SK-N-SH treated with all-trans-retinoic acid at 6 μM for 48 hours (cell line): Measurements from ENCODE around the gene IHH.

ENCODE experiments used
- ATAC-seq: fragments of 200-7000 bp; cut with Tn5 transposase; 3 replicates; pipeline ENCODE4 v1.9.1; 2020; ENCODE audit warnings: mild to moderate bottlenecking, moderate library complexity
- ARNTL ChIP-seq: fragments of 450-650 bp; formaldehyde crosslinking; IDR thresholded peaks from 2 replicates; pipeline ENCODE4 v1.5.0; 2020; ENCODE audit warnings: low read depth, mild to moderate bottlenecking, moderate library complexity, borderline replicate concordance
- BACH2 ChIP-seq: fragments of 250-450 bp; sonication (Bioruptor Pico); IDR thresholded peaks from 2 replicates; pipeline ENCODE4 v1.9.0; 2021; ENCODE audit warnings: mild to moderate bottlenecking, borderline replicate concordance
- CREB5 ChIP-seq: fragments of 250-450 bp; sonication (Bioruptor Pico); IDR thresholded peaks from 2 replicates; pipeline ENCODE4 v1.5.1; 2020; ENCODE audit warnings: low read depth, mild to moderate bottlenecking, moderate library complexity
- CSDC2 ChIP-seq: fragments of 250-450 bp; sonication (Bioruptor Pico); IDR thresholded peaks from 2 replicates; pipeline ENCODE4 v1.5.0; 2020; ENCODE audit warnings: mild to moderate bottlenecking, moderate library complexity
- GLIS3 ChIP-seq: fragments of 250-450 bp; sonication (Bioruptor Pico); IDR thresholded peaks from 2 replicates; pipeline ENCODE4 v1.5.0; 2020; ENCODE audit warnings: mild to moderate bottlenecking, moderate library complexity
- ISL1 ChIP-seq: fragments of 250-450 bp; sonication (Bioruptor Pico); IDR thresholded peaks from 2 replicates; pipeline ENCODE4 v2.1.2; 2022; ENCODE audit warnings: mild to moderate bottlenecking, moderate library complexity
- OSR1 ChIP-seq: fragments of 250-450 bp; sonication (Bioruptor Pico); IDR thresholded peaks from 2 replicates; pipeline ENCODE4 v1.8.0; 2022; ENCODE audit warnings: moderate library complexity, mild to moderate bottlenecking, inconsistent platforms
- POU6F1 ChIP-seq: fragments of 250-450 bp; sonication (Bioruptor Pico); IDR thresholded peaks from 2 replicates; pipeline ENCODE4 v1.8.0; 2021; ENCODE audit warnings: low read depth, mild to moderate bottlenecking, moderate library complexity, borderline replicate concordance
- PPARA ChIP-seq: fragments of 250-450 bp; sonication (Bioruptor Pico); IDR thresholded peaks from 2 replicates; pipeline ENCODE4 v1.5.0; 2020; ENCODE audit warnings: mild to moderate bottlenecking, borderline replicate concordance
- RARB ChIP-seq: fragments of 250-450 bp; sonication (Bioruptor Pico); IDR thresholded peaks from 2 replicates; pipeline ENCODE4 v1.8.0; 2021; ENCODE audit warnings: mild to moderate bottlenecking, moderate library complexity
- SNAI2 ChIP-seq: fragments of 250-450 bp; sonication (Bioruptor Pico); IDR thresholded peaks from 2 replicates; pipeline ENCODE4 v1.5.0; 2020; ENCODE audit warnings: mild to moderate bottlenecking, moderate library complexity
- TCF4 ChIP-seq: fragments of 250-450 bp; sonication (Bioruptor Pico); IDR thresholded peaks from 2 replicates; pipeline ENCODE4 v1.8.0; 2021; ENCODE audit warnings: mild to moderate bottlenecking, moderate library complexity, borderline replicate concordance
- ZC3H10 ChIP-seq: fragments of 250-450 bp; sonication (Bioruptor Pico); IDR thresholded peaks from 2 replicates; pipeline ENCODE4 v1.5.1; 2021; ENCODE audit warnings: mild to moderate bottlenecking, moderate library complexity
- ZFP3 ChIP-seq: fragments of 250-450 bp; sonication (Bioruptor Pico); IDR thresholded peaks from 2 replicates; pipeline ENCODE4 v1.5.0; 2020; ENCODE audit warnings: mild to moderate bottlenecking, moderate library complexity
- ZFP30 ChIP-seq: fragments of 450-650 bp; formaldehyde crosslinking; IDR thresholded peaks from 2 replicates; pipeline ENCODE4 v1.5.0; 2022; ENCODE audit warnings: mild to moderate bottlenecking, moderate library complexity
- ZNF565 ChIP-seq: fragments of 450-650 bp; formaldehyde crosslinking; conservative IDR thresholded peaks from 2 replicates; pipeline ENCODE4 v1.5.0; 2020; ENCODE audit warnings: low read depth, mild to moderate bottlenecking, moderate library complexity
- ZNF70 ChIP-seq: fragments of 450-650 bp; formaldehyde crosslinking; IDR thresholded peaks from 2 replicates; pipeline ENCODE4 v1.5.0; 2020; ENCODE audit warnings: mild to moderate bottlenecking, moderate library complexity
- TF ChIP-seq, protein P1 (sequence below): fragments of 250-450 bp; sonication (Bioruptor Pico); IDR thresholded peaks from 2 replicates; pipeline ENCODE4 v1.5.0; 2020; ENCODE audit warnings: mild to moderate bottlenecking, moderate library complexity
- TF ChIP-seq, protein P2 (sequence below): fragments of 250-450 bp; sonication (Bioruptor Pico); IDR thresholded peaks from 2 replicates; pipeline ENCODE4 v1.5.1; 2021; ENCODE audit warnings: mild to moderate bottlenecking, moderate library complexity

The IHH gene

GRCh38 chr2:219094171-219094570 lies 33.5 kb upstream of the IHH start (continued):
- TF ChIP-seq POU6F1 (CRISPR knock-in tag) (no peak), ZNF565 (no peak)
- TF ChIP-seq, protein P1, sequence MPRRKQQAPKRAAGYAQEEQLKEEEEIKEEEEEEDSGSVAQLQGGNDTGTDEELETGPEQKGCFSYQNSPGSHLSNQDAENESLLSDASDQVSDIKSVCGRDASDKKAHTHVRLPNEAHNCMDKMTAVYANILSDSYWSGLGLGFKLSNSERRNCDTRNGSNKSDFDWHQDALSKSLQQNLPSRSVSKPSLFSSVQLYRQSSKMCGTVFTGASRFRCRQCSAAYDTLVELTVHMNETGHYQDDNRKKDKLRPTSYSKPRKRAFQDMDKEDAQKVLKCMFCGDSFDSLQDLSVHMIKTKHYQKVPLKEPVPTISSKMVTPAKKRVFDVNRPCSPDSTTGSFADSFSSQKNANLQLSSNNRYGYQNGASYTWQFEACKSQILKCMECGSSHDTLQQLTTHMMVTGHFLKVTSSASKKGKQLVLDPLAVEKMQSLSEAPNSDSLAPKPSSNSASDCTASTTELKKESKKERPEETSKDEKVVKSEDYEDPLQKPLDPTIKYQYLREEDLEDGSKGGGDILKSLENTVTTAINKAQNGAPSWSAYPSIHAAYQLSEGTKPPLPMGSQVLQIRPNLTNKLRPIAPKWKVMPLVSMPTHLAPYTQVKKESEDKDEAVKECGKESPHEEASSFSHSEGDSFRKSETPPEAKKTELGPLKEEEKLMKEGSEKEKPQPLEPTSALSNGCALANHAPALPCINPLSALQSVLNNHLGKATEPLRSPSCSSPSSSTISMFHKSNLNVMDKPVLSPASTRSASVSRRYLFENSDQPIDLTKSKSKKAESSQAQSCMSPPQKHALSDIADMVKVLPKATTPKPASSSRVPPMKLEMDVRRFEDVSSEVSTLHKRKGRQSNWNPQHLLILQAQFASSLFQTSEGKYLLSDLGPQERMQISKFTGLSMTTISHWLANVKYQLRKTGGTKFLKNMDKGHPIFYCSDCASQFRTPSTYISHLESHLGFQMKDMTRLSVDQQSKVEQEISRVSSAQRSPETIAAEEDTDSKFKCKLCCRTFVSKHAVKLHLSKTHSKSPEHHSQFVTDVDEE (CRISPR knock-in tag): no peak

GRCh38 chr2:219090436-219091299 lies 29.9 kb upstream of the IHH start:
- ATAC-seq: no peak

DNA sequence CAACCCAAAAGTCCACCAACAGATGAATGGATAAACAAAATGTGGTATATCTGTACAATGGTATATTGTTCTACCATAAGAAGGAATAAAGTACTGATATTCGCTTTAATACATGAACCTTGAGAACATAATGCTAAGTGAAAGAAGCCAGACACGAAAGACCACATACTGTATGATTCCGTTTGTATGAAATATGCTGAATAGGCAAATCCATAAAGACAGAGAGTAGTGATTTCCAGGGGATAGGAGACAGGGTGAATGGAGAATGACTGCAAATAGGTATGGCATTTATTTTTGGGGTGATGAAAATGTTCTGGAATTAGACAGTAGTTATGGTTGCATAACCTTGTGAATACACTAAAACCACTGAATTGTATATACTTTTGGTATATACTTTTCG lies 28.6 kb upstream of the IHH start:
- no peak for ATAC-seq
- TF ChIP-seq ZFP30 (CRISPR knock-in tag) (no peak), PPARA (CRISPR knock-in tag) (no peak), CREB5 (CRISPR knock-in tag) (no peak), OSR1 (CRISPR knock-in tag) (no peak), SNAI2 (CRISPR knock-in tag) (no peak), ISL1 (CRISPR knock-in tag) (no peak), ZC3H10 (no peak), GLIS3 (no peak), ARNTL (no peak), ZFP3 (CRISPR knock-in tag) (no peak), CSDC2 (CRISPR knock-in tag) (no peak), BACH2 (CRISPR knock-in tag) (no peak), ZNF565 (no peak), ZNF70 (CRISPR knock-in tag) (no peak), TCF4 (CRISPR knock-in tag) (no peak), RARB (CRISPR knock-in tag) (no peak)
- TF ChIP-seq, protein P1 (CRISPR knock-in tag): no peak
- TF ChIP-seq, protein P2, sequence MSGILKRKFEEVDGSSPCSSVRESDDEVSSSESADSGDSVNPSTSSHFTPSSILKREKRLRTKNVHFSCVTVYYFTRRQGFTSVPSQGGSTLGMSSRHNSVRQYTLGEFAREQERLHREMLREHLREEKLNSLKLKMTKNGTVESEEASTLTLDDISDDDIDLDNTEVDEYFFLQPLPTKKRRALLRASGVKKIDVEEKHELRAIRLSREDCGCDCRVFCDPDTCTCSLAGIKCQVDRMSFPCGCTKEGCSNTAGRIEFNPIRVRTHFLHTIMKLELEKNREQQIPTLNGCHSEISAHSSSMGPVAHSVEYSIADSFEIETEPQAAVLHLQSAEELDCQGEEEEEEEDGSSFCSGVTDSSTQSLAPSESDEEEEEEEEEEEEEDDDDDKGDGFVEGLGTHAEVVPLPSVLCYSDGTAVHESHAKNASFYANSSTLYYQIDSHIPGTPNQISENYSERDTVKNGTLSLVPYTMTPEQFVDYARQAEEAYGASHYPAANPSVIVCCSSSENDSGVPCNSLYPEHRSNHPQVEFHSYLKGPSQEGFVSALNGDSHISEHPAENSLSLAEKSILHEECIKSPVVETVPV (CRISPR knock-in tag): no peak

More at GRCh38 chr2:219090436-219091299, 29.9 kb upstream of the IHH start:
- no peak for TF ChIP-seq PPARA (CRISPR knock-in tag)
- TF ChIP-seq ZC3H10: no peak
- TF ChIP-seq ZNF565: no peak
- TF ChIP-seq CSDC2 (CRISPR knock-in tag): no peak
- TF ChIP-seq, protein P1 (CRISPR knock-in tag): no peak
